Middle frontal gyrus (tissue), 1 donor: Measurements from ENCODE around the gene TMEM267.
"Not testable (repeated sequence)": the region's sequence is repeated elsewhere in the genome, so short reads cannot be mapped to it uniquely, and the experiment has no call there.

ENCODE experiments used
- DNase-seq: peaks from one replicate; pipeline ENCODE4 v3.0.0-alpha.2; 2015; ENCODE audit warnings: low spot score; ENCODE audit errors: extremely low spot score

Gene TMEM267

GRCh38 chr5:43483298-43484105 lies at the start of gene TMEM267:
TMEM267 (minus strand) TSS chr5:43483865; CDS start chr5:43453969, 29,896 bp downstream.
- peak; percentile 94 for DNase-seq

GRCh38 chr5:43530648-43531047 lies 47.0 kb upstream of the TMEM267 start:
- no peak for DNase-seq

GRCh38 chr5:43523662-43524072 lies 40.0 kb upstream of the TMEM267 start:
- DNase-seq, result no peak

GRCh38 chr5:43520615-43521014 lies 37.0 kb upstream of the TMEM267 start:
- DNase-seq, result no peak

GRCh38 chr5:43515678-43516048 lies 32.0 kb upstream of the TMEM267 start:
- DNase-seq, result no peak

GRCh38 chr5:43514816-43515677 lies 31.4 kb upstream of the TMEM267 start, which contains the start of gene C5orf34:
C5orf34 (minus strand) TSS chr5:43515148; CDS start chr5:43509339, 5,809 bp downstream.
- peak; percentile 96 for DNase-seq

GRCh38 chr5:43514471-43514815 lies 30.8 kb upstream of the TMEM267 start:
- DNase-seq, result no peak

GRCh38 chr5:43514025-43514424 lies 30.4 kb upstream of the TMEM267 start:
- no peak for DNase-seq

GRCh38 chr5:43511062-43511461 lies 27.4 kb upstream of the TMEM267 start:
- DNase-seq, result not testable (repeated sequence)

GRCh38 chr5:43498581-43498980 lies 14.9 kb upstream of the TMEM267 start:
- no peak for DNase-seq

- DNase-seq, result no peak
Measured at GRCh38 chr5:43497311-43498104, 13.8 kb upstream of the TMEM267 start.

- DNase-seq, result no peak
Measured at GRCh38 chr5:43491326-43491725, 7.7 kb upstream of the TMEM267 start.

- no peak for DNase-seq
Measured at GRCh38 chr5:43486353-43486752, 2.7 kb upstream of the TMEM267 start.

- DNase-seq, result no peak
Measured at GRCh38 chr5:43485406-43485805, 1.7 kb upstream of the TMEM267 start.

GRCh38 chr5:43484106-43484849 lies 613 bp upstream of the TMEM267 start:
- peak; percentile 45 for DNase-seq

- no peak for DNase-seq
Measured at GRCh38 chr5:43482490-43483297, 971 bp downstream of the TMEM267 start.

GRCh38 chr5:43469671-43470391 lies 13.8 kb downstream of the TMEM267 start:
- no peak for DNase-seq

- DNase-seq, result no peak
Measured at GRCh38 chr5:43467100-43467499, 16.6 kb downstream of the TMEM267 start.

- DNase-seq, result not testable (repeated sequence)
Measured at GRCh38 chr5:43465455-43465854, 18.2 kb downstream of the TMEM267 start.
